Left colon (tissue), 2 donors: ENCODE results near the gene CARD14. TPM values are rescaled to one million over a fixed set of nuclear protein-coding genes. Genes with fewer than 3 reads are reported as not detected.
"Not testable (repeated sequence)": the region's sequence is repeated elsewhere in the genome, so short reads cannot be mapped to it uniquely, and the experiment has no call there.

Experiments
- ATAC-seq: fragments of 200-7000 bp; cut with Tn5 transposase; one replicate; pipeline ENCODE4 v1.9.1; 2020; ENCODE audit warnings: mild to moderate bottlenecking, moderate library complexity
- DNase-seq, 2 donors: peaks; one replicate each; pipeline ENCODE4 v3.0.0-alpha.2; 2020
- intact Hi-C, 2 donors: fragments of 100-400 bp; cut with DNase I in 1 of 2; cut with micrococcal nuclease in 1 of 2; formaldehyde crosslinking; loops; one replicate each; pipeline versions ENCODE4 v1.11.2 to v1.14.0; 2022; cut with DNase I, micrococcal nuclease
- total RNA-seq, 2 donors: library from RNA; stranded (reverse); fragmentation: NEBNext Ultra II Directional; extraction: Animal tissue kit (Norgen Biotek cat#: 25700); gene quantifications; one replicate each; pipeline ENCODE4 v1.2.1, GENCODE V29; 2021
- donor health status: DM: no; HTN: no; CAD: no.
- donor health status: DM: yes; HTN: yes; CAD: no.

The CARD14 gene
- total RNA-seq, 2 donors from 2014 or later, result 0.64 to 1.3 TPM

DNA sequence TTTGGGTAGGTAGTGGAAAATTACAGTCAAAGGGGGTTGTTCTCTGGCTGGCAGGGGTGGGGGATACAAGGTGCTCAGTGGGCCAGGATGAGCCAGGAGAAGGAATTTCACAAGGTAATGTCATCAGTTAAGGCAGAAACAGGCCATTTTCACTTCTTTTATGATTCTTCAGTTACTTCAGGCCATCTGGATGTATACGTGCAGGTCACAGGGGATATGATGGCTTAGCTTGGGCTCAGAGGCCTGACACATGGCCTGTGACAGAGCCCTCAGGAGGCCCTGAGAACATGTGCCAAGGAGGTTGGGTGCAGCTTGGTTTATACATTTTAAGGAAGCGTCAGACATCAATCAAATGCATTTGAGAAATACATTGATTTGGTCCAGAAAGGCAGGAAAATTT, 88.5 kb downstream of the CARD14 start:
- intact Hi-C loops, ATAC-seq, DNase-seq: not testable (repeated sequence)

Other genes with a start within 250 kb of the CARD14 start
- gene TBC1D16, start 134.2 kb upstream of the CARD14 start, total RNA-seq, result 10 to 100 TPM; 12.9 to 17.6 TPM
- gene CCDC40, start 133.4 kb upstream of the CARD14 start, total RNA-seq, result 1 to 10 TPM; 2.0 to 2.1 TPM
- 10 to 100 TPM; 44.4 to 51.2 TPM for gene GAA, start 68.4 kb upstream of the CARD14 start, total RNA-seq
- gene EIF4A3, start 22.9 kb upstream of the CARD14 start, total RNA-seq, result 10 to 100 TPM; 65.5 to 69.9 TPM
- 10 to 100 TPM; 51.2 to 54.9 TPM for gene SGSH, start 50.3 kb downstream of the CARD14 start, total RNA-seq
- 1 to 10 TPM; 9.4 to 10.0 TPM for gene SLC26A11, start 50.4 kb downstream of the CARD14 start, total RNA-seq
- 100 to 1,000 TPM in 1 of 2 donors, 10 to 100 TPM in 1; 95.9 to 142 TPM for gene RNF213, start 90.8 kb downstream of the CARD14 start, total RNA-seq
- gene ENDOV, start 245.1 kb downstream of the CARD14 start, total RNA-seq, result 10 to 100 TPM; 23.2 to 25.5 TPM